Gastrocnemius medialis (tissue), 4 donors: ENCODE results near the gene PRODH. TPM values are rescaled to one million over a fixed set of nuclear protein-coding genes. Genes with fewer than 3 reads are reported as not detected.
"Not testable (repeated sequence)": the region's sequence is repeated elsewhere in the genome, so short reads cannot be mapped to it uniquely, and the experiment has no call there.

ENCODE experiments used
- ATAC-seq, 2 donors: fragments of 150-250 bp; one replicate each; pipeline ENCODE4 v1.9.1; 2016
- DNase-seq, 2 donors: peaks; one replicate each; pipeline ENCODE4 v3.0.0-alpha.2; 2019
- H3K27ac ChIP-seq, 4 donors: fragments of 200-600 bp; sonication (generic); 1 replicate in 1 of 4; 2 replicates in 3 of 4; pipeline ENCODE4 v1.5.1; 2016 to 2018; ENCODE audit warnings: mild to moderate bottlenecking in 2 of 4, moderate library complexity in 1 of 4
- H3K27me3 ChIP-seq, 3 donors: fragments of 200-600 bp; sonication (generic) in 2 of 3; 1 replicate in 1 of 3; 2 replicates in 2 of 3; pipeline versions ENCODE4 v1.5.1 to v1.6.0; 2016 to 2019; ENCODE audit warnings: mild to moderate bottlenecking in 1 of 3, moderate library complexity in 1 of 3
- H3K36me3 ChIP-seq, 2 donors: fragments of 200-600 bp; sonication (generic) in 1 of 2; one replicate each; pipeline ENCODE4 v1.5.1; 2017 to 2018
- H3K4me1 ChIP-seq, 2 donors: fragments of 200-600 bp; sonication (generic) in 1 of 2; one replicate each; pipeline ENCODE4 v1.5.1; 2016 to 2017; ENCODE audit warnings: mild to moderate bottlenecking in 2 of 2
- H3K4me3 ChIP-seq, 4 donors: fragments of 200-600 bp; sonication (generic) in 3 of 4; 1 replicate in 1 of 4; 2 replicates in 3 of 4; pipeline ENCODE4 v1.5.1; 2016 to 2019; ENCODE audit warnings: mild to moderate bottlenecking in 2 of 4
- H3K9me3 ChIP-seq, 3 donors: fragments of 200-600 bp; sonication (generic) in 2 of 3; 1 replicate in 1 of 3; 2 replicates in 2 of 3; pipeline ENCODE4 v1.5.1; 2016 to 2019
- CTCF ChIP-seq, 5 experiments: fragments of 450-650 bp in 3 of 5; fragments of 200-600 bp in 2 of 5; sonication (generic) in 2 of 5; IDR thresholded peaks in 4 of 5; conservative IDR thresholded peaks in 1 of 5; 1 replicate in 4 of 5; 2 replicates in 1 of 5; pipeline ENCODE4 v1.5.1; 2016 to 2019; ENCODE audit warnings: antibody characterized with exemption in 5 of 5, mild to moderate bottlenecking in 3 of 5, moderate library complexity in 3 of 5
- POLR2A ChIP-seq, 2 donors: fragments of 450-650 bp; IDR thresholded peaks; one replicate each; pipeline ENCODE4 v1.6.1; 2017; ENCODE audit warnings: antibody characterized with exemption in 2 of 2, mild to moderate bottlenecking in 2 of 2, moderate library complexity in 2 of 2
- in situ Hi-C, 4 donors: fragments of 200-750 bp; cut with MboI; loops; one replicate each; pipeline versions ENCODE4 v1.15.0 to v1.8.0; 2017; ENCODE audit warnings: low sequenced_read_pairs in 4 of 4
- intact Hi-C: fragments of 100-400 bp; cut with DNase I; formaldehyde crosslinking; loops from one replicate; pipeline ENCODE4 v1.15.1; 2023; ENCODE audit warnings: low total_unique reads
- total RNA-seq, 4 donors: library from RNA; depleted of rRNA; stranded (reverse); fragments of >200 nt; gene quantifications; one replicate each; pipeline versions ENCODE4 v1.1.0 to v1.2.3, GENCODE V29; 2016

Gene PRODH
- total RNA-seq, 4 donors from 2014 or later, result 7.1 to 74.9 (median 14.4) TPM

DNA sequence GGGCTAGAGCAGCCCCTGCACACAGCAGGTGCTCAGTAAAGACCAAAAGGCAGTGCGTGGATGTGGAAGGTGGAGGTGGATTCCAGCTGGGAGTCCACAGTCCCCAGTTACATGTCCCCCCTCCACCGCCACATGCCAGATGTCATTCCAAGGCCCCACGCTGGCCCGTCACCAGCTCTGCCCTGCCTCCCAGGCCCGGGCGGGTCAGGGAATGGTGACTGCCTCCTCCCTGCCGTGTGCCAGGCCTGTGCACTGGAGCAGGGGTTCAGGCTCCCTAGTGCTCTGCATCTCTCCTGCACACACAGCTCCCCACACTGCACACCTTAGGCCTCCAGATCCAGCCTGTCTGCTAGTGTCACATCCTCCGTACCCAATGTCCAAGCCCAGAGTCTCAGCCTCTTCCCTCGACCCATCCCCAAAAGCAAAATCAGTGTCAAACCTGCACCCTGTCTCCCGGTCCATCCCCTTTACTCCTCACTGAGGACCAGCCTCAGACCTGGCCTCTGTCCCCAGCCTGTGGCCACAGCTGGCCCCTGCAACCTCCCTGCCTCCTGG lies 40.2 kb upstream of the PRODH start:
- no peaks in the 10 kb centered on the region for H3K9me3 ChIP-seq
- no peaks in the 10 kb centered on the region for H3K36me3 ChIP-seq
- no peak overlapping the region for H3K4me3 ChIP-seq
- H3K27me3 ChIP-seq, result peaks cover 0 to under 1% (median 0%) of the 10 kb centered on the region in 3 donors
- ATAC-seq, result no peak
- TF ChIP-seq POLR2A (IDR thresholded peaks at IDR 0.05) (no peak), CTCF (IDR thresholded peaks at IDR 0.05 in 4 of 5, conservative IDR thresholded peaks at IDR 0.05 in 1 of 5) (no peak)
- H3K27ac ChIP-seq, result no peak overlapping the region
- in situ Hi-C loops (loop anchor here in 1 of 4 donors (25.0 kb wide), 1 partner anchor 536 kb away; the partner anchor contains the start of gene CLDN5), intact Hi-C loops (no loop called here)
- H3K4me1 ChIP-seq, result no peaks in the 10 kb centered on the region
- no peak for DNase-seq

- TF ChIP-seq CTCF (IDR thresholded peaks at IDR 0.05 in 4 of 5, conservative IDR thresholded peaks at IDR 0.05 in 1 of 5), result no peak
- TF ChIP-seq POLR2A (IDR thresholded peaks at IDR 0.05), result no peak
- in situ Hi-C loops (loop anchor here in 1 of 4 donors (25.0 kb wide), 1 partner anchor 537 kb away; the partner anchor contains the start of gene CLDN5), intact Hi-C loops (no loop called here)
- H3K27me3 ChIP-seq, result peaks cover 0 to 6% (median 5%) of the 10 kb centered on the region in 3 donors
- H3K27ac ChIP-seq, result no peak overlapping the region
- no peaks in the 10 kb centered on the region for H3K4me1 ChIP-seq
- peak in 1 of 2 donors; percentile 10 for ATAC-seq
- H3K36me3 ChIP-seq, result no peaks in the 10 kb centered on the region
- H3K9me3 ChIP-seq, result no peaks in the 10 kb centered on the region
- DNase-seq, result no peak
- no peak overlapping the region for H3K4me3 ChIP-seq
Observed at GRCh38 chr22:18975434-18976196, 39.5 kb upstream of the PRODH start.

DNA sequence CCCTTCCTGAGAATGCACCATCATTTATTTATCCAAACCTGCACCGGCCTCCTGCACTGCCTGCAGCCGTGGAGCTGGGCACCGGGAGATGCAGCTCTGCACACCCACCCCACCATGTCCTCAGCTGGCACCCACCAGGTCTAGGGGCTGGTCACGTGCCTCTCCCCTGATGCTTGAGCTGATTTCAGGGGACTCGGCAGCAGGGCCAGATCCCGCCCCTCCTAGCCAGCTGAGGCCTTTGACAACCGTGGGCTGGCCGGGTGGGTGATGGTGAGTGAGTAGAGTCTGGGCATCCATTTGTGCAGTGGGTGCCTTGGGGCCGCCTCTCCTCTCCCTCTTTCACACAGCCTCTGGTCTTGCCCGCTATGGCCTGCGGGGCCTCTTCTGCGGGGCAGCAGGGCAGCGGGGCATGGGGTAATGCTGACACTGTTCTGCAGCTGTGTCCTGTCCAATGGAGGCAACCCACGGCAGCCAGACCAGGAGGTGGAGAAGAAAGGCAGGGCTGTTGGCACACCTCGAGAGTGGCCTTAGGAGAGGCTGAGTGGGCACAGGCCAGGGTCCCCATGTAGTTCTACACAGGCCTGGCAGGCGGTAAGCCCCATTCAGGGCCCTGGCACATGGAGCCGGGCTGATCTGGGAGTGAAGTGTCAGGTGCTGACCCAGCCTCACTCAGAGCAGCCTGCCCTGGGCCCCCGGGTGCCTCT lies 38.5 kb upstream of the PRODH start:
- H3K27me3 ChIP-seq, result peaks cover 0 to 12% (median 11%) of the 10 kb centered on the region in 3 donors
- no peaks in the 10 kb centered on the region for H3K9me3 ChIP-seq
- no peaks in the 10 kb centered on the region for H3K4me1 ChIP-seq
- no peak for TF ChIP-seq CTCF (IDR thresholded peaks at IDR 0.05 in 4 of 5, conservative IDR thresholded peaks at IDR 0.05 in 1 of 5)
- no peak for TF ChIP-seq POLR2A (IDR thresholded peaks at IDR 0.05)
- DNase-seq (no peak), ATAC-seq (no peak)
- H3K4me3 ChIP-seq, result no peak overlapping the region
- H3K27ac ChIP-seq, result no peak overlapping the region
- H3K36me3 ChIP-seq, result no peaks in the 10 kb centered on the region
- in situ Hi-C loops (loop anchor here in 2 of 4 donors (25.0 kb wide), 2 partner anchors 538 to 663 kb away; partner anchors contain the start of gene CLDN5 (in 1 of the 2)), intact Hi-C loops (no loop called here)

DNA sequence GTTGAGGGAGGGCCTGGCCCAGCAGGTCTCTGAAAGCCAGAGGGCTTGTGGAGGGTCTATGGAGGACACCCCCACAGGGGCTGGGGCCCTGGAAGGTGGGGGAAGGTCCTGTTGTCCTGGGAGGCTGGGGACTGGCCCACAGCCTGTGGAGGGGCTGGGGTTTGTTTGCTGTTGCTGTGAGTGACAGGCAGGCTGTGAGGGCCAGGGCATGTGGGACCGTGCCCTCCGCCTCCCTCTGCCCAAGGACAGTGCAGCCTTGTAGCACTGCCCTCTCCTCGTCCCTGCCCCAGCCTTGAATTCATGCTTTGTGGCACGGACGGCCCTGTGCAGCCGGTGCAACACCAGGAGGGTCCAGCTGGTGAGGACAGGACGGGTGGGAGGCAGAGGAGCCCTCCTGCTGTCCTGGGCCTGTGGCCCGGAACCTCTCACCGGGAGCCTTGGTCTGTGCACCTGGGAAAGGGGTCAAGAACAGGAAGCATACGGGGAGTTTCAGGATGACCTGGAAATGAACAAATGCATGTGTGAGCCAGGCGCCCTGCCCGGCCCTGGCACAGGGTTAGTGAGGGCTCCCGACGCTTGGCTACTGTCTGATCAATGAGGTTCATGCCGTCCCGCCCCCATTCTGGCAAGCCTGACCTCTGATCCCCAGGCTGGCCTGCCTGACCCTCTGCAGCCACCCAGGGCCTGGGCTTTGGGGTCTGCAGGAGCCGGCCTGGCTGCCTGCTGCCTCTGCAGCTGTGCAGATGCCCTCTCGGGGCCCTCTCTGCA lies 37.4 kb upstream of the PRODH start:
- no peak for TF ChIP-seq CTCF (IDR thresholded peaks at IDR 0.05 in 4 of 5, conservative IDR thresholded peaks at IDR 0.05 in 1 of 5)
- TF ChIP-seq POLR2A (IDR thresholded peaks at IDR 0.05), result no peak
- DNase-seq, result no peak
- Histone ChIP-seq H3K36me3 (no peaks in the 10 kb centered on the region), H3K27me3 (peaks cover 0 to 17% (median 14%) of the 10 kb centered on the region in 3 donors), H3K4me3 (no peak overlapping the region), H3K27ac (no peak overlapping the region), H3K9me3 (no peaks in the 10 kb centered on the region), H3K4me1 (no peaks in the 10 kb centered on the region)
- intact Hi-C loops, result no loop called here
- no peak for ATAC-seq
- in situ Hi-C loops, result loop anchor here in 2 of 4 donors (25.0 kb wide), 1 partner anchor 664 kb away; no protein-coding TSS in a partner anchor

DNA sequence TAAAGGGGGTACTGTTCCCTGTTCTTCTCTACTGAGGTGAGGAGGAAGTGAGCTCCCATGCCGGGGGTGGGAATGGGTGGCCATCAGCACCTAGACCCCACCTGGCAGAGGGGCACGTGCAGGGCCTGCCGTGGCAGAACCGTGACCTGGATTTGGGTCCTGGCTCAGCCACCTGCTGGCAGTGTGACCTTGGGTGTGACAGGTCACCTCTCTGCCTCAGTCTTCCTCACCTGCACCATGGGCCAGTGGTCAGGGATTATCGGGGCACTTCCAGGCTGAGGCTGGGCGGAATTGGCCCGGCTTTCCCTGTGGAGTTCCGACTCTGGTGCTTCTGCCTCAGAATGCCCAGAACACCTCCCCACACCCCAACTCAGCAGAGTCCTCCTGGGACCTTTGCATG lies 36.5 kb upstream of the PRODH start:
- intact Hi-C loops, result not testable (repeated sequence)

DNA sequence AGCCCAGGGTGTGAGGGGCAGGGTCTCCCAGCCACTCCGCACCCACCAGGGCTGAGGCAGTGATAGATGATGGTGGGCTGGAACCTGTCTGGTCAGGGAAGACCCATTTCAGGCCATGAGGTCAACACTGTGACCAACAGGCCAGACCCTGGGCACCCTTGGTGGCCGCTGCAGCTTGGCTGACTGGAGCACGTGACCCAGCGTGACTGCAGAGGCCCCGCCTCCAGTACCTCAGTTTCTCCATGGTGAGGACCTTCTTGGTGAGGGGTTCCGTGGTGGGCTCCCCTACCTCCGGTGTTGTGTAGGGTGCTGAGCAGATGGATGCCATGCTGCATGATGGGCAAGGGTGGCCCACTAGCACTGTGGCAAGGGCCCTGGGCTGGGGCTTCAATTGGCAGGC lies 35.9 kb upstream of the PRODH start:
- H3K27ac ChIP-seq, intact Hi-C loops, H3K4me1 ChIP-seq, ATAC-seq, H3K9me3 ChIP-seq, H3K4me3 ChIP-seq, H3K36me3 ChIP-seq, DNase-seq: not testable (repeated sequence)
- in situ Hi-C loops, result loop anchor here in 2 of 4 donors (25.0 kb wide), 1 partner anchor 665 kb away; no protein-coding TSS in a partner anchor
- H3K27me3 ChIP-seq, result peaks cover 0 to 23% (median 14%) of the 10 kb centered on the region in 3 donors

More for the DNA sequence above, 36.5 kb upstream of the PRODH start:
- in situ Hi-C loops, result loop anchor here in 2 of 4 donors (25.0 kb wide), 1 partner anchor 665 kb away; no protein-coding TSS in a partner anchor
- not testable (repeated sequence) for H3K27ac ChIP-seq, H3K9me3 ChIP-seq, H3K4me1 ChIP-seq, DNase-seq, H3K36me3 ChIP-seq, H3K4me3 ChIP-seq, ATAC-seq
- peaks cover 0 to 23% (median 14%) of the 10 kb centered on the region in 3 donors for H3K27me3 ChIP-seq
